T47D (cell line): Measurements from ENCODE around the gene MAGEB2.
"Not testable (repeated sequence)": the region's sequence is repeated elsewhere in the genome, so short reads cannot be mapped to it uniquely, and the experiment has no call there.

Experiments
- DNase-seq, 2 experiments: peaks; one replicate each; pipeline versions ENCODE4 v3.0.0 to v3.0.0-alpha.2; 2011 to 2012; ENCODE audit warnings: low read depth in 1 of 2, low spot score in 1 of 2
- JUND ChIP-seq: IDR thresholded peaks from 2 replicates; pipeline ENCODE4 v1.6.1; 2012; ENCODE audit warnings: low read depth
- in situ Hi-C: cut with HindIII; loops from 2 replicates; pipeline ENCODE4 v1.10.0; 2016; ENCODE audit warnings: low sequenced_read_pairs, low pct_unique_long_range_greater_than_20kb

Gene MAGEB2

GRCh38 chrX:30215357-30215843 is at the start of gene MAGEB2:
MAGEB2 (plus strand) TSS chrX:30215563; CDS start chrX:30218581, 3,018 bp downstream.
- TF ChIP-seq JUND = no peak
- in situ Hi-C loops = no loop called here
- DNase-seq = no peak

- in situ Hi-C loops = no loop called here
- no peak for DNase-seq
- TF ChIP-seq JUND = no peak
Measured at GRCh38 chrX:30170900-30171299, 44.5 kb upstream of the MAGEB2 start.

GRCh38 chrX:30181353-30181752 is 34.0 kb upstream of the MAGEB2 start:
- in situ Hi-C loops = no loop called here
- DNase-seq = no peak
- TF ChIP-seq JUND = no peak

- in situ Hi-C loops = no loop called here
- TF ChIP-seq JUND = no peak
- no peak for DNase-seq
Measured at GRCh38 chrX:30183554-30183953, 31.8 kb upstream of the MAGEB2 start.

- DNase-seq = no peak
- in situ Hi-C loops = no loop called here
- no peak for TF ChIP-seq JUND
Measured at GRCh38 chrX:30190426-30190825, 24.9 kb upstream of the MAGEB2 start.

- DNase-seq, in situ Hi-C loops: not testable (repeated sequence)
Measured at GRCh38 chrX:30193910-30194309, 21.5 kb upstream of the MAGEB2 start.

GRCh38 chrX:30196322-30196721 is 19.0 kb upstream of the MAGEB2 start:
- peak; percentile 31 to 59 for DNase-seq
- in situ Hi-C loops = no loop called here
- TF ChIP-seq JUND = no peak

- in situ Hi-C loops = no loop called here
- no peak for TF ChIP-seq JUND
- peak in 1 of 2 experiments; percentile 10 for DNase-seq
Measured at GRCh38 chrX:30212172-30212571, 3.2 kb upstream of the MAGEB2 start.

GRCh38 chrX:30217465-30217864 is 2.1 kb downstream of the MAGEB2 start:
- in situ Hi-C loops = no loop called here
- no peak for DNase-seq
- no peak for TF ChIP-seq JUND

GRCh38 chrX:30219372-30219771 is 4.0 kb downstream of the MAGEB2 start:
- DNase-seq = no peak
- in situ Hi-C loops = no loop called here
- no peak for TF ChIP-seq JUND

GRCh38 chrX:30220661-30221060 is 5.3 kb downstream of the MAGEB2 start:
- DNase-seq = no peak
- no peak for TF ChIP-seq JUND
- in situ Hi-C loops = no loop called here

- in situ Hi-C loops = no loop called here
- TF ChIP-seq JUND = no peak
- no peak for DNase-seq
Measured at GRCh38 chrX:30224536-30224935, 9.2 kb downstream of the MAGEB2 start.

- no peak for TF ChIP-seq JUND
- in situ Hi-C loops = no loop called here
- no peak for DNase-seq
Measured at GRCh38 chrX:30228526-30228925, 13.2 kb downstream of the MAGEB2 start.

- TF ChIP-seq JUND = no peak
- no peak for DNase-seq
- in situ Hi-C loops = no loop called here
Measured at GRCh38 chrX:30230395-30230794, 15.0 kb downstream of the MAGEB2 start, which contains the start of gene MAGEB3. MAGEB3 (plus strand) TSS chrX:30230657; CDS start chrX:30235925, 5,268 bp downstream.
